HG03571 (cell line): ENCODE results near the gene PCDH8.
A peak's percentile ranks its signal among the peaks of the same experiment; 100 is the strongest.

Source experiments
- ATAC-seq: cut with Tn5 transposase; IDR thresholded peaks from one replicate; pipeline ENCODE4 v1.9.1; 2021; ENCODE audit not compliant: unreplicated experiment

PCDH8 gene

DNA sequence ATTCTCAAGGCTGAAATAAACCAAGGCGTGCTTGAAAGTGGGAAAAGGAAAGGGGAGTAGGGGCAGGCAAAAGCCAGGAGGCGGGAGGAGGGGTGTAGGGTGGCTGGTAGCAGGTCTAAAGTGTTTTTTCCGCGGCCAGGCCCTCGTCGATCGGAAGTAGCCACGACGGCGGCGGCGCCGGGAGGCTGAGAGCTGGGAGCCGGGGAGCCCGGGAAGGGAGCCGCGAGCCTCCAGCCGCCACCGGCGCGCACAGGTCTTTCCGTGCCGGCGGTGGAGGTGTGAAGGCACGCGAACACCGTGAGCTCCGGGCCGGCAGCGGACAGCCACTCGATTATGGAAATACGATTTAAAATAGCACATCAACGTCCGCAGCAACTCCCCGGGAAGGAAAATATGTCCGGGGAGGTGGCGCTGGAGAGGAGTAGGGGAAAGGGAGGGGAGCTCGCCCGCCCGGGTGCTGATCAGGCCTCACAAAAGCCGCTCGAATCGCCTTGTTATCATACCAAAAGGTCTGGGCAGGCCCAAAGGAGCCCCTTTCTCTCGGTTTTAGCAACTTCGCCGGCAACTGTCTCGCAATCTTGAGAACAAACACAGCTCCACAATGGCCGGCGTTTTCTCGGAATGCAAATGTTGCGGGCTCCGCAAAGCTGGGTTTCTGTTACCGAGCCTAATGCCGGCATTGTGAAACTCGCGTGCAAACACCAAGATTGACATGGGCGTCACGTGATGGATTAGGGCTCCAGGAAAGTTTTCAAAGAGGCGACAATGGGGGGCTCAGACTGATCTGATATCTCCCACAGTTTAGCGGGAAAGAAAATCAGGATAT, 2.9 kb upstream of the PCDH8 start:
- ATAC-seq, result peak; percentile 72

GRCh38 chr13:52850396-52851136, 2.1 kb upstream of the PCDH8 start:
- peak; percentile 42 for ATAC-seq

GRCh38 chr13:52850072-52850395, 1.6 kb upstream of the PCDH8 start:
- no peak for ATAC-seq

DNA sequence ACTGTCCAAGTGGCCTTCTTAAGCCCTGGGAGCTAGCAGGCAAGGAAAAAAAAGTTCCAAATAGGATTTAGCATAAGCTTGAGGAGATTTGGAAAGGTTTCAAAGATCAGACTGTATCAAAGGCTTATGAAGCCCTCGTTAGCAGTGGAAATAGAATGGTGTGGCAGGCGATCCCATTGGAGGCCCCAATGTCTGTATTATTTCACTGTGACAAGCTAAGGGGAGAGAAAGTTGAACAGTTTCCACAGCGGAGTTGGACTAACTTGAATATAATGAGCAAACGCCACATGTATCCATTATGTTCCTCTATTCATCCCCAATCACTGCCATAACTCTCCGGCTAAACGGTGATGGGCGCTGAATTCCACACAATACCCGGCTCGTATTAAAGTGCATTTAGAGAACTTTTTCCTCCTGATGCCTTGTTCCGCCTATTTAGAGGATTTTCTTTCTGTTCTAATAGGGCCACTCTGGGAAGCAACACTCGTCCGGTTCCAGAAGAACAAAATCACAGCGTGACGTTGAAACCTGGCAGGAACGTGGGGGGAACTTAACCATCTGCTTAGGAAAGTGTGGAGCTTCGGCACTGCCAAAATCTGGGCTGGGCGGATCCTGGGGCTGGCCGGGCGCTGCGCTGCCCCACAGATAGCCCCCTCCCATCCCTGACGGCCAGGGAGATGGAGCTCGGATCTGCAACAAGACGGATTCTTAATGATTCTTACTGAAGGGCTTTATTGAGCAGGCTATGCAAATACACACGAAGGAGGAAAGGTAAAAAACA, 1.0 kb upstream of the PCDH8 start:
- no peak for ATAC-seq

DNA sequence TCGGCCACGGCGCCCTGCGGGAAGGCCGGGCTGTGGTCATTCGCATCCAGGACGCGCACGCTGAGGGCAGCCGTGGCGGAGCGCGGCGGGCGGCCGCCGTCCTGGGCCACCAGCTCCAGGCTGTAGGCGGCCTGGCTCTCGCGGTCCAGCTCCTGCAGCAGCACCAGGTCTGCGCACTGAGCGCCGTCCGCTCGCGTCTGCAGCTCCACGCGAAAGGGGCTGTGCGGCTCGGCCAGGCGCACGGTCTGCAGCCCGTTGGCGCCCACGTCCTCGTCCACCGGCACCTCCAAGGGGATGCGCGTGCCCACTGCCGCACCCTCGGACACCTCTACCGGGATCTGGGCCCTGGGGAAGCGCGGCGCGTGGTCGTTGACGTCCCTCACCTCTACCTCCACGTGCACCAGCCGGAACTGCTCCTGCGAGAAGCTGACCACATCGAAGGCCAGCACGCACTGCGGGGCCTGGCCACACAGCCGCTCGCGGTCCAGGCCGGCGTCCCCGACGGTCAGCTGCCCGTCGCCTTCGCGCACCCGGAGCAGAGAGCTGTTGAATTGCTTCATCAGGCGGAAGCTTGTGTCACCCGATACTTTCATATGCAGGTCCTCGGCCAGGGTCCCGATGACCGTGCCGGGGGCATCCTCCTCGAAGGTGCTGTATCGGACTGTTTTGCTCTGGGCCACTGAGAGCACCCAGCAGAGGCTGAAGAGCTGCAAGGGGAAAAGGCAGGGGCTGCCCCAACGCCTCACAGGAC, 583 bp downstream of the PCDH8 start:
- ATAC-seq, result no peak

- ATAC-seq, result no peak
These were observed 1.1 kb downstream of the PCDH8 start for GRCh38 chr13:52847322-52847681.

DNA sequence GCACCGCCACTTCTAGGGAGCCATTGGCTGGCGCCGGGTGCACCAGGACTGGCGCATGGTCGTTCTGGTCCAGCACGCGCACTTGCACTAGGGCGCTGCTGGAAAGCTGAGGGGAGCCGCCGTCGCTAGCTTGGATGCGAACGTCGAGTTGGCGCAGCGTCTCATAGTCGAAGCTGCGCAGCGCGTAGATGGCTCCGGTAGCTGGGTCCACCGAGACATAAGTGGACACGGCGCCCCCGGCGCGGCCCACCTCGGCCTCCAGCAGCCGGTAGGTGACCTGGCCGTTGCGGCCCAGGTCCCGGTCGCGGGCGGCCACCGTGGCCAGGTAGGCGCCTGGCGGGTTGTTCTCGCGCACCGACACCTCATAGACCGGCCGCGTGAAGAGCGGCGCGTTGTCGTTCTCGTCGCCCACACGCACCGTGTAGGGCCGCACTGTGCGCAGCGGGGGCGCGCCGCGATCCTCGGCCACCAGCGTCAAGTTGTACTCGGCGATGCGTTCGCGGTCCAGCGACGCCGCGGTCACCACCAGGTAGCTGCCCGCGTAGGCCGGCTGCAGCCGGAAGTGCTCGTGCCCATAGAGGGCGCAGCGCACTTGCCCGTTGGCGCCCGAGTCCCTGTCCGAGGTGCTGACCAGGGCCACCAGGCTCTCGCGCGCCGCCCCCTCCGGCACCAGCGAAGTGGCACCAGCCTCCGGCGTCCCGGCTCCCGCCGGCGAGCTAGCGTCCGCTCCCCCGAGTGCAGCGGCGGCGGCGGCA, 1.7 kb downstream of the PCDH8 start:
- no peak for ATAC-seq

DNA sequence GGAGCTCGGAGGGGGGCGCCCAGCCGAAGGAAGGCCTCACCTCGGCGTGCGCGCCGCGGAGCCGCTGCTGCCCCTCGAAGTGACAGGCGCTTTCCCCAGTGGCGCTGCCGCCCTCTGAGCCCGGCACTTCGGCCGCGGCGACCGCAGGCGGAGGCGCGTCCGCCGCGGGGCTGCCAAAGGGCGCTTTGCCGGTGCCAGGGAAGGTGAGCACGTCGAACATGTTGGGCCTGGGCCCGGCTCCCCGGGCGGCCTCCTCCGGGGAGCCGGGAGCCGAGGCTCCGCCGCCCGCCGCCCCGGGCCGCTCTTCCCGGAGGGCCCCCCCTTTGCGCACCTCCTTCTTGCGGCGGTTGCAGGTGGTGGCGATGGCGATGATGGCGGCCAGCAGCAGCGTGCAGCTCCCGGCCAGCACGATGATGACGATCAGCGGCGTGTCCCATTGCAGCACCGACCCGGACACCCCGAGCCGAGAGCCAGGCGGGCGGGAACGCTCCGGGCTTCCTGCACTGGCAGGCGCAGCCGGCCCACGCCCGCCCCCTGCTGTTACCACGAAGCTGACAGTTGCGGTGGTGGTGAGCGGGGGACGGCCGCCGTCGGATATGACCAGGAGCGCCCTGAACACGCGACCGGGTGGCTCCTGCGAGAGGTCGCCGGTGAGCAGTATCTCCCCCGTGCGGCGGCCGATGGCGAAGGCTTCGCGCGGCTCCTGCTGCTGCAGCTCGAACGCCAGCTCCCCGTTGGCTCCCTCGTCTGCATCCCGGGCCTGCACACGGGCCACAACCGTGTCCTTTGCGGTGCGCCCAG, 2.5 kb downstream of the PCDH8 start:
- ATAC-seq, result no peak

GRCh38 chr13:52845334-52845761, 3.1 kb downstream of the PCDH8 start:
- ATAC-seq, result no peak

GRCh38 chr13:52844836-52845235, 3.6 kb downstream of the PCDH8 start:
- no peak for ATAC-seq

- no peak for ATAC-seq
These were observed 6.0 kb downstream of the PCDH8 start for GRCh38 chr13:52842441-52842840.

DNA sequence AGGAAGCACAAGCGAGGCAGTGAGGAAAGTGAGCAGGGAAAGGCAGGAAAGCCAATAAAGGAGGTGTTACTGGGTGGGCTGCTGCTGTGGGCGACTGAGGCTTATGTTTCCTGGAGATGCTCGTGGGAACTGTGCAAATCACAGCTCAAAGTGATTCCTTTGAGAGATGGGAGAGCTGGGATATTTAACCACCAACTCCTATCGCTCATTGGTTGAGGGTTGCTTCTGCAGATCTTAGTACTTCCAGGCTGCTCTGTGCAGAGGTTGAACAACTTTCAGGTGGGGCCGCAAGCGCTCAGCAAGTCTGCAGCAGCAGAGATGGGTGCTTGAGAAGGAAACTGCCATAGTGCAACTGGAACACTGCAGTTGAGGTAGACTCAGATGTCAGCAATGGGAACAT, 8.4 kb downstream of the PCDH8 start:
- no peak for ATAC-seq

- no peak for ATAC-seq
These were observed 9.9 kb downstream of the PCDH8 start for GRCh38 chr13:52838433-52839107.

GRCh38 chr13:52837850-52838249, 10.6 kb downstream of the PCDH8 start:
- ATAC-seq, result no peak

GRCh38 chr13:52835071-52835839, 13.2 kb downstream of the PCDH8 start:
- ATAC-seq, result no peak

DNA sequence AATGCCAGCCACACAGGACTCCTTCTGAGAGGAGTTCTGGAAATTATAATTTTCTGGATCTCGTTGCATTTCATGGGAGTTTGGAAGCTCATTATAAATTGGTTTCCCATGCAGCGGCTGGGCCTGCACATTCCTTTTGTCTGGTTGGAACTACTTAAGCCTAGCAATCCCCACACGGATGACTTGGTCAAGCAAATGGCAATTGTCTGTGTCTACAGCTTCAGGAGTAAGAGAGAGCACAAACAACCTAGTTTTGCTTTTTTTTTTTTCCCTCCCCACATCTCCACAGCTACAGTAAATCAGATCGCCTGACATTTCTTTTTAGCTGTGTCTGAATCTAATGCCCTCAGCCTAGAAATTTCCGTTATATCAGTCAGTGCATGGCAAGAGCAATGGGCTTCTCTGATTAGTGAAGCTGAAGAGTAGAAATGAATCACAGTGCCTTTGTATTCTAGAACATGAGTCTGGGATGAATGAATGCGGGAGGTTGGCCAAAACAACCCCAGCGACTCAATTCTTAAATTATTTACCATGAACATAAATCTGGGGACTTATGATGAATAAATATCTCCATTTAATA, 15.1 kb downstream of the PCDH8 start:
- no peak for ATAC-seq

DNA sequence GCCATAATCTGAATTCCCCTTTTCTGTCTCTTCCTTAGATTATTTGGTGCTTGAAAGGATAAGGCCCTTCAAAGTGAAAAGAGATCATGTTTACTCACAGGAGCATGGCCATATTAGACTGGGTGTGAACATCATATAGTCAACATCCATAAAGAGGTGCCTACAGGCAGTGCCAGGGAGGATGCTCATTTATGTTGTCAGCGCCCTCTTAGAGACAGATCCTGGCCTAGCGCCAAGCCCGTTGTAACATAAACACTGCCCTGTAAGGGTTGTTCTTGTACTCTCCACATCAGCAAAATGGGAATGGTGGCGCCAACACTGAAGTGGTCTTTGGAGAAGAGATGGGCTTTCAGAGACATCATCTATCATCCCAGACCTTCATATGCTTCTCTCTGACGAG, 16.1 kb downstream of the PCDH8 start:
- ATAC-seq, result no peak

GRCh38 chr13:52830946-52831345, 17.5 kb downstream of the PCDH8 start:
- ATAC-seq, result no peak
